Measurements from ENCODE around the gene CNPY3.
"Not testable (repeated sequence)": the region's sequence is repeated elsewhere in the genome, so short reads cannot be mapped to it uniquely, and the experiment has no call there.

GRCh38 chr6:42880240-42880817 is 49.0 kb upstream of the CNPY3 start:
- not testable (repeated sequence) for TF ChIP-seq CTCF (optimal IDR thresholded peaks at IDR 0.05 in 1 of 3, IDR thresholded peaks at IDR 0.05 in 1 of 3, conservative IDR thresholded peaks at IDR 0.05 in 1 of 3; ENCODE audit: extremely low read depth in 1 of 3, insufficient read depth in 2 of 3, low read length in 3 of 3); EZH2 (IDR thresholded peaks at IDR 0.05; ENCODE audit: low read length)

All from keratinocyte (primary cell).